HG03139 (cell line): ENCODE results near the gene TSPAN16.
A peak's percentile ranks its signal among the peaks of the same experiment; 100 is the strongest.
"Not testable (repeated sequence)": the region's sequence is repeated elsewhere in the genome, so short reads cannot be mapped to it uniquely, and the experiment has no call there.

Source experiments
- ATAC-seq: cut with Tn5 transposase; IDR thresholded peaks from one replicate; pipeline ENCODE4 v1.9.1; 2021; ENCODE audit not compliant: unreplicated experiment

The TSPAN16 gene

DNA sequence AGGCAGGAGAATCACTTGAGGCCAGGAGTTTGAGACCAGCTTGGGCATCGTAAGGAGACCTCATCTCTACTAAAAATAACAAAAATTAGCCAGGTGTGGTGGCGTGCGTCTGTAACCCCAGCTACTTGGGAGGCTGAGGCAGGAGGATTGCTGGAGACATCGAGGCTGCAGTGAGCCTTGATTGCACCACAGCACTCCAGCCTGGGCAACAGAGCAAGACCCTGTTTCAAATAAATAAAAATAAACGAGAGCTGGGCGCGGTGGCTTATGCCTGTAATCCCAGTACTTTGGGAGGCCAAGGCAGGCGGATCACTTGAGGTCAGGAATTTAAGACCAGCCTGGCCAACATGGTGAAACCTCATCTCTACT, 44.1 kb downstream of the TSPAN16 start:
- ATAC-seq: not testable (repeated sequence)

DNA sequence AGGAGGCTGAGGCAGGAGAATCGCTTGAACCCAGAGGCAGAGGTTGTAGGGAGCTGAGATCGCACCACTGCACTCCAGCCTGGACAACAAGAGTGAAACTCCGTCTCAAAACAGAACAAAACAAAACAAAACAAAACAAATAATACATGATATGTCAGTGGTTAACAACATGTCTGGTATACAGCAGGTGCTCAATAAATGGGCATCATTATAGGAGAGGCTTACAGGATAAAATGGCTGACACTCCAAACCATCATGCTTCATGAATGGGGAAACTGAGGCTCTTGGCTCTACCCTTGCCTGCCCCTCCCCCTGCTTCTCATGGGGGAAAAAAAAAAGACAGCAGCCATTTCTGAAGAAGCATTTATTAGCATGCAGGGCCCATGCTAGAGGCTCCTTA, 46.5 kb downstream of the TSPAN16 start:
- no peak for ATAC-seq

DNA sequence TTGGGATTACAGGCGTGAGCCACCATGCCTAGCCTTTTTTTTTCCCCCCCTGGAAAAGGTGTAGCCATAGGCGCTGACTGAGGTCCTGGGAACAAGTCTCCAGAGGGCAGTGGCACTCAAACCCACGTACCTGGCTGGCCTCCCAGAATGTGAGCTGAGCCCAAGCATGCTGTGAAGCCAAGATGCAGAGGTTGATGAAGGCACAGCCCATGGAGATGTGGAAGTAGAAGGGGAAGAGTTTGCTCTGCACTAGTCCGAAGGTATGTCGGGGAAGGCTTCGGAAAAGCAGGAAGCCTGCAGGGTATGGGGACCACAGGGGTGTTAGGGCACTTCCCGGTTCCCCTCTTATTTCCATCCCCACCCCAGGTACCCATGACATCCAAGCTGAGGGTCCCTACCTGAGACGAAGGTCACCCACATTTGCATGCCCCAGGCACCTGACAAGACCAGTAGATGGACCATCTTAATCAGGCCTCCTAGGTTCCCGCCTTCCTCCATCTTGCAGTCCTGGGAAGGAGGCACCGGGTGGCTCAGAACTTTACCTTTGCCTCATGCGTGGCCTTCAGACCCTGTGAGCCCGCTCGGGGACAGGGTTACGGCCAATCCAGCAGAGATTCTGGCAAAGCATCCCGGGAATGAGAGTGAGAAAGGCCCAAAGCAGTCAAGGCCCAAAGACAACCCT, 49.3 kb downstream of the TSPAN16 start:
- no peak for ATAC-seq

DNA sequence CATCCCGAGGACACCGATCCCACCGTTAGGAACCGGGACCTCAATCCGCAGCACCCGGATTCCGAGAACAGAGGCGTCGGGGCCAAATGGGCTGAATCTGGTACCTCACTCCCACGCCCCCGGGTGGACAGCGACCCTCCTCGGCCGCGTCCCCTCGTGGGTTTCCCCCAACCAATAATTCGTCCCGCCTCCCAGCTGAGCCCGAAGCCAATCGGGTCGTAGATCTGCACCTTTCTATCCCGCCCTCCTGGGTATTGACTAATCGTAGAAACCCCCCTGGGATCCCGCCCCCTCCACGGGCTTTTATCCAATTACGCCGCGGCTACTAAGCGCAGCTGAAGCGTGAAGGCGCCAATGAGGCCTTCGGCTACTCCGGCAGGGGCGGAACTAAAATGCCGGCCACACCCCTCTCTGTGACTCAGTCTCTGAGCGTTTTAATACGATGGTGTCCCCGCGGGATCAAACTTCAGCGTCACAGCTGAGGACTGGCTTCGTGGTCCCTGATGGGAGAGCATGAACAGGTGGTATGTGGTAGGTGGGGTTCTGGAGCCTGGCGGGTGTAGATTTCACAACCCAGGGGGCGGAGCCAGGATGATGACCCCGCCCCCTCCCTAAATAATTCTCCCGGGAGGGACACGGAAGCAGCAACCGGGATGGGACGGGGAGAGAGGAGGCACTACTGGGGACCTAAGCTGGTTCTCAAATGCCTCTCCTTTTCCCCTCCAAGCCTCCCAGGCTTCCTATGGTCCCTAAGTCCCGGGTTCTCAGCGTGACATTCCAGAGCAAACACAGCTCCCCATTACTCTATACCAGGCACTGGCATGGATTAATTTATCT, 50.4 kb downstream of the TSPAN16 start, which contains the start of the genes CCDC159 and TMEM205:
CCDC159 (plus strand) TSS at position 416 of the 837 bp plus-strand sequence; CDS start at position 504, 88 bp downstream.
TMEM205 (minus strand) TSS at position 165 of the 837 bp plus-strand sequence. CDS start 649 bp downstream, outside the sequence.
- peak; percentile 76 for ATAC-seq

DNA sequence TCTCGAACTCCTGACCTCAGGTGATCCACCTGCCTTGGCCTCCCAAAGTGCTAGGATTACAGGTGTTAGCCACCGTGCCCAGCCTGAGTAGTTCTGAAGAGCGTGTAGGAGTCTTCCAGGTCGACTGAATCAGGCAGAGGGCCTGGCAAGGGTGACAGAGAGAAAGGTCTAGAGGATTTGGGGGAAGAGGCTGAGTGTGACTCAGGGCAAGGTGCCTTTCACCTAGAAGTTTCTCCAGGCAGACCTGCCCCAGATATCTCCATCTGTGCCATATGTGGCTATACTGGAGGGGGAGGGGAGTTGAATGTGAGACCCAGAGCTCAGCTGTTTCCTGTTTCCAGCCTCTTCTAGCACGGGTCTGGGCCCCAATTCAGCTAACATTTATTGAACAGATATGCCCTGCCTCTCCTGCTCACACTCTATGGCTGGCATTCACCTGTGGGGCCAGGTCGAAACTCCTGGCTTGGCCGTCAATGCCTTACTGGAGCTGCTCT, 51.6 kb downstream of the TSPAN16 start:
- ATAC-seq: no peak

DNA sequence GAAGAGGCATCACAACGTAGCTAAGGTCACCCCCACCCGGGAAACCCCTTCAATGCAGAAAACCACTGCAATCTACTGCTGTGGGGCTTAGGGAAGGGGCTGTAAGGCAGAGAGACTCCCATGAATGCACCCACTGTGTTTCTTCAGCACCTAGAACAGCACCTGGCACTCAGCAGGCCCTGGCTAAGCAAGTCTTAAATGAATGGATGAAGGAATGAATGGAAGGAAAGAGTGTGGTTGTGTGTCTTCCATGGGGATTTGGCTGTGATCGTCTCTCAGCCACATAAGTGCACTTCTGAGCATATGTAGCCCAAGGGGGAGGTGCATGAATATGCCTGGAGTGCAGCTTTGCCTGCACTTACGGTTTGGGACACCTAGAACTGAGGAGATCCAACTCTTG, 53.2 kb downstream of the TSPAN16 start:
- no peak for ATAC-seq

DNA sequence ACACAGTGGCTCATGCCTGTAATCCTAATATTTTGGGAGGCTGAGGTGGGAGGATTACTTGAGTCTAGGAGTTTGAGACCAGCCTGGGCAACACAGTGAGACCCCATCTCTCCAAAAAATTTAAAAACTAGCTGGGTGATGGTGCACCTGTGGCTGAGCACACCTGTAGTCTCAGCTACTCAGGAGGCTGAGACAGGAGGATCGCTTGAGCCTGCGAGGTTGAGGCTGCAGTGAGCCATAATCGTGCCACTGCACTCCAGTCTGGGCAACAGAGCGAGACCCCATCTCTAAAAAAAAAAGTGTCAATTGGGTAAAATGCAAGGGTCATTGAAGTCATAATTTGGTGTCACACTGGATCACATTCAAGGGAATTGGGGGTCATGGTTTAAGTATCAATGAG, 58.1 kb downstream of the TSPAN16 start:
- ATAC-seq: not testable (repeated sequence)

DNA sequence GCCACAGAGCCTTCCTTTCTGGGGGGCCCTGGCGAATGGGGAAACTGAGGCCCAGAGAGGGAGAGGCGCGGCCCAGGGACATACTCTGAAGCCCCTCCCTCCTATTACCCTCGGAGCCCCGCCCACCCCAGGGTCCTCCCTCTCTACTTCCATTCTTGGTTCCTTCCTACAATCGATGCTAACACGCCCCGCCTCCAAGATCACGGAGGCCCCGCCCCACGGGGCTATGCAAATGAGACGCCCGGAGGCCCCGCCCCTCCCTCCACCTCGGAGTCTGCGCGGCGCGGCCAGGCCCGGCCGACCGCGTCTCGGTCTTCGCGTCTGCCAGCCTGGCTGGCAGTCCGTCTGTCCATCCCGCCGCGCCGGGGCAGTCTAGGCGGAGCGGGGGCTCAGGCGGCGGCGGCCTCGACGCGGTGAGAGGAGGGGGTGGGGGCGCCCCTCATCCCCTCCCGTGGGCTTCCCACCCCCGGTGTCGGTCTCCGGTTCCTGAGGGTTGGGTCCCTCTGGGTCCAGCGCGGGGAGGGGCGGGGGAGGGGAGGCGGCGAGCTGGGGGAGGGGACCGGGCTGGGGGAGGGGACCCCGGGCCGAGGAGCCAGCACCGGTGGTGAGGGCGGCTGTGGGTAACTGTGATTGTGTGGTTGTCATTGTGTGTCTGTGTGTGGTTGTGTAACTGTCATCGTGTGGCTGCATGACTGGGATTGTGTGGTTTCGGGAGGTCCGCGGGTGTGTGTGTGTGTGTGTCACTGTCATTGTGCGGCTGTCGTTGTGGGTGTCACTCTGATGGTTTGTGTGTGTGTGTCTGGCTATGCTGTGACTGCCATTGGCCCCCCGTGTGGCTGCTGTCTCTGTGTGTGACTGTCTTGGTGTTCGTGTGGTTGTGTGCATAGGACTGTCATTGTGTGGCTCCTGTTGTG, 59.5 kb downstream of the TSPAN16 start, which contains the start of gene PLPPR2:
PLPPR2 (plus strand) TSS at position 273 of the 914 bp plus-strand sequence. CDS start 2,242 bp downstream, outside the sequence.
- no peak for ATAC-seq

DNA sequence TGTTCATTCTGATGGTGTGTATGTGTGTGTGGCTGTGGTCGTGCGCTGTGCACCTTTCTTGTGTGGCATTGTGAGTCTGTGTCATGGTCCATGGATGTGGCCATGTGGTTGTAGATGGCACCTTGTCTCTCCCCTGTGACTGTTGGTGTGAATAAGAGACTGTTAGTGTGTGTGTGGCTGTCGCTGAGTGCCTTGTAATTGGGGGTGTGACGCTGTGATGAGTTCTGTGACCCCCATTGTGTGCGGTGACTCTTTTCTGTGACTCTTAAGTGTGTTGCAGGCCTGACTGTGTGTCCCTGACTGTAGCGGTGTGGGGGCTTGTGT, 60.1 kb downstream of the TSPAN16 start:
- ATAC-seq: no peak

DNA sequence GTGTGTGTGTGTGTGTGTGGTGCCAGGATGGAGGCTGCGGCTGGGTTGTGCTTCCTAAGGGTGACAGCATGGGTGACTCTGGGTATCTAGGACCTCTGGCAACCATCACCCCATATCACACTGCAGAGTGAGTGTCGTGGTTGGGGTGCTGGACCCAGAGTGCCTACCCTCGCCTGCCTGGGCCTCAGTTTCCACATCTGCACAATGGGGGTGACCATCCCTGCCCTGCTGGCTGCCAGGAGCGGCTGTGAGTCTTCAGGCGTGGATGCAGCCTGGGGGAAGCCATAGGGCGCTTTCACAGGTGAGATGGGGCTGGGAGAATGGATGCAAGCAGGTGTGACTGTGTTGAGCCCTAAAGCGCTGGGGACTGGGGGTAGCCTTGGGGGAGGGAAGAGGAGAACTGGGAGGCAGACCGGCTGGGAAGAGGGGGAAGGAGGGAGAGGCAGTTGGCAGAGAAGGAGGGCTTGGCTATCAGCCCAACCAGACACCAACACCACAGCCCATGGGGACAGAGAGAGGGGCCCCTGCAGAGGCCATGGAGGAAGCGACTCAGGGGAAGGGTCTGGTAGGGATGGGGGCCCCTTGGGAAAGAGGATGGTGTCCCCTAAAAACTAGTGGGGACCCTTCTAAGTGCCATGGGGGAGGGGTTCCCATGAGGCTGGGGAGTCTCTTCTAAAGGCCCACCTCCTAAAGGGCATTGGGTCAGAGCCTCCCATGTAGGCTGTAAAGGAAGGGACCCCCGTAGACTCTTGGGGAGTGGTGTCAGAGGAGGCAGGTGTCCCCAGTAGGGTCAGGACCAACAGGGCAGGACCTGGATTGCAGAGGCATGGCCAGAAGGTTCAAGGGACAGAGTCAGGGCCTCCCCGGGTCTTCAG, 61.0 kb downstream of the TSPAN16 start:
- ATAC-seq: no peak

DNA sequence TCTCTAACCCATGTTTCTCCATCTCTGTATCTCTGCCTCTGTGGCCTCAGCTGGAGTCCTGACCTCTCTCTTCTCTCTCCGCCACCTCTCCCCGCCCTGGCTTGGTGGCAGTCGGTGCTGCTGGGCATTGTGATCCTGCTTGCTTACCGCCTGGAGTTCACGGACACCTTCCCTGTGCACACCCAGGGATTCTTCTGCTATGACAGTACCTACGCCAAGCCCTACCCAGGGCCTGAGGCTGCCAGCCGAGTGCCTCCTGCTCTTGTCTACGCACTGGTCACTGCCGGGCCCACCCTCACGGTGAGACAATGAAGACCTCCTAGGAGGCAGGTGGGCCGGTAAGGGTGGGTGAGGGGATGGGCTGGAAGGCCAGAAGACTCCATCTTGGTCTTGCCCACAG, 63.5 kb downstream of the TSPAN16 start:
- ATAC-seq: no peak

DNA sequence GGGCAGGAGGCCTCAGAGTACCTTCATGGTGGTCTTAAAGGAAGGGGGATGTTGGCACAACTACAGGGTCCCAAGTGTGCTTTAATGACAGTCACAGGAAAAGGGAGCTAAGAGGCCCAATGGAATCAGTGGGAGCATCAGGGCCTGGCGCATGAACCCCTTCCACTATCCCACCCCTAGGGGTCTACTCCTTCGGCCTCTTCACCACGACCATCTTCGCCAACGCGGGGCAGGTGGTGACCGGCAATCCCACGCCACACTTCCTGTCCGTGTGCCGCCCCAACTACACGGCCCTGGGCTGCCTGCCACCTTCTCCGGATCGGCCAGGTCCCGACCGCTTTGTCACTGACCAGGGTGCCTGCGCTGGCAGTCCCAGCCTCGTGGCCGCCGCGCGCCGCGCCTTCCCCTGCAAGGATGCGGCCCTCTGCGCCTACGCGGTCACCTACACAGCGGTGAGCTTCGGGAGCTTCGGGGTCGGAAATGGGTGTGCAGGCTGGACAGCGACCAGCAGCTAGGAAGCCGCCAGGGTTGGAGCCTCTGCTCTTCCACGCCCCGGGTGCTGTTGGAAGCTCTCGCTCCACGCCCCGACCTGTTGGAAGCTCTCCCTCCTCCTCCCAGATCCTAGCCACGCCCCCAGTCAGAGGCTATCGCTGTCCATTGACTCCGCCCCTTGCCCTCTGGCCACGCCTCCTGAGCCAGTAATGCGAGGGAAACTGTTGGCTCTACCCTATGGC, 65.2 kb downstream of the TSPAN16 start:
- no peak for ATAC-seq

DNA sequence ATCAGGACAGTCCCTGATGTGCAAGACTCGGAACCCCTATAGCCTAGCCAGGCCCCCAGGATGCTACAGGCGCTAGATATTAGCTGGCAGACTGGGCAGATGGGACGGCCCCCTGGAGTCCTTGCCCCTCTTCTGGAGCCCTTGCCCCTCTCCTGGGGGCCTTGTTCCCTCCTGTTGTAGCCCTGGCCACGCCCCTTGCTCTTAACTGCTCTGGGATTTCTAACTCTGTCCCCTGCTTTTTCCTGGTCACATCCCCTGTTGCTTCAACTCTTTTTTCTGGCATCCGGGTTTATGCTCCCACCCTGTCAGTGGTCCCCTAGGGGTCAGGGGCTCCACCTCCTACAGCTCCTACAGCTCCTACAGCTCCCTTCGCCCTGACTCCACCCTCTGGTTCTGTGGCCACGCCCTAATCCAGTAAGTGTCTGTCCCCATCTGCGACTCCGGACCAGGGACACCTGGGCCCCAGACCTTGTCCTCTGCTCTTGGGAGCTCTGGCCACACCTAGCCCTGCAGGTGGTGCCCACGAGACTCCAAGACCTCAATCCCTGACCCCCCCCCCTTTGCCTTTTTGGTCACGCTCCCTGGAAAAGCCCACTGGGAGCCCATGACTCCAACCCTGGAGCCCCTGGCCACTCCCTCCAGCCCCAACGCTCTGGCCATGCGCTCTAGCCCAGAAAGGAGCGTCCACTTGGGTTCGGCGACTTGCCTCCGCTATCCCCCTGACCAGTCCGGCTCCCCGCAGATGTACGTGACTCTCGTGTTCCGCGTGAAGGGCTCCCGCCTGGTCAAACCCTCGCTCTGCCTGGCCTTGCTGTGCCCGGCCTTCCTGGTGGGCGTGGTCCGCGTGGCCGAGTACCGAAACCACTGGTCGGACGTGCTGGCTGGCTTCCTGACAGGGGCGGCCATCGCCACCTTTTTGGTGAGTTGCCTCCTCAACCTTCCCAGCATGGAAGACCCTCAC, 66.1 kb downstream of the TSPAN16 start:
- no peak for ATAC-seq

DNA sequence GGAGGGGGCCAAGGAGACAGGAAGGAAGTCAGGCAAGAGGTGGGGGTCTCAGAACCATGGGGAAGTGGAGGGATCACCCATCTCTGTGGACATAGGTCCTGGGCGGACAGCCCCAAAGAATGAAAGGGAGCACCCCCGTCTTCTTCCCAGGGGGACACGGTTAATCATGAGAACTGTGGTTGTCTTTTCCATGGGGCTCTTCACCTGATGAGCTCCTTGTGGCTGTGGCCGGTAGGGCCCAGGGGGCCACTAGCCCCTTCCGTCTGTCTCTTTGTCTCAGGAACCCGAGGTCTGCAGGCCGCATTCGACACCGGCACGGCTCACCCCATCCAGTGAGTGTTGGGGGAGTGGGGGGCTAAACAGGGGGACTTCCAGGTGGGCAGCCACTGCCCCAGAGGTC, 67.9 kb downstream of the TSPAN16 start:
- ATAC-seq: no peak

DNA sequence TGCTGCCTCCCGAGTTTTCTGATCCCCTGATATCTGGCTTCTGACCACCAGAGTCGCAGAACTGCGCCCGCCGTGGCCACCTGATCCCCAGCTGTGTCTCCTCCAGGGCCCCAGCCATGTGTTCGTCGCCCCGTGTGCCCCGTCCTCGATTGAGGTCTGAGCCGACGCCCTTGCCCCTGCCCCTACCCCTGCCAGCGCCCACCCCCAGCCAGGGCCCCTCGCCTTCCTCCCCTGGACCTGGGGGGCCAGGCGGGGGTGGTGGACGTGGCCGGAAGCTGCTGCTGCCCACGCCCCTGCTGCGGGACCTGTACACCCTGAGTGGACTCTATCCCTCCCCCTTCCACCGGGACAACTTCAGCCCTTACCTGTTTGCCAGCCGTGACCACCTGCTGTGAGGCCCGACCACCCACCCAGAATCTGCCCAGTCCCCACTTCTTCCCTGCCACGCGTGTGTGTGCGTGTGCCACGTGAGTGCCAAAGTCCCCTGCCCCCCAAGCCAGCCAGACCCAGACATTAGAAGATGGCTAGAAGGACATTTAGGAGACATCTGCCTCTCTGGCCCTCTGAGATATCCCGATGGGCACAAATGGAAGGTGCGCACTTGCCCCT, 68.4 kb downstream of the TSPAN16 start:
- ATAC-seq: no peak

DNA sequence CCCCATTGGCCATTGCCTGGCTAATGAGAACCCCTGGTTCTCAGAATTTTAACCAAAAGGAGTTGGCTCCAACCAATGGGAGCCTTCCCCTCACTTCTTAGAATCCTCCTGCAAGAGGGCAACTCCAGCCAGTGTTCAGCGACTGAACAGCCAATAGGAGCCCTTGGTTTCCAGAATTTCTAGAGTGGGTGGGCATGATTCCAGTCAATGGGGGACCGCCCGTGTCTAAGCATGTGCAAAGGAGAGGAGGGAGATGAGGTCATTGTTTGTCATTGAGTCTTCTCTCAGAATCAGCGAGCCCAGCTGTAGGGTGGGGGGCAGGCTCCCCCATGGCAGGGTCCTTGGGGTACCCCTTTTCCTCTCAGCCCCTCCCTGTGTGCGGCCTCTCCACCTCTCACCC, 69.0 kb downstream of the TSPAN16 start:
- no peak for ATAC-seq
